ENCODE results near the gene BAD.

- TF ChIP-seq PBX3 (IDR thresholded peaks at IDR 0.05) (no peak), HMGXB4 (CRISPR knock-in tag; IDR thresholded peaks at IDR 0.05; ENCODE audit: borderline replicate concordance) (no peak), POLR2A (IDR thresholded peaks at IDR 0.05; ENCODE audit: low read length) (no peak), CTCF (IDR thresholded peaks at IDR 0.05) (no peak)
These were observed 39.5 kb downstream of the BAD start for GRCh38 chr11:64244966-64245365.

Data from A549 (cell line).